Uterus (tissue), 2 donors: ENCODE data around the gene SH2D4B.

Experiments
- CTCF ChIP-seq, 4 experiments: fragments of 200-600 bp in 2 of 4; fragments of 450-650 bp in 2 of 4; sonication (generic) in 2 of 4; IDR thresholded peaks; one replicate each; pipeline ENCODE4 v1.5.1; 2016 to 2019; ENCODE audit warnings: antibody characterized with exemption in 4 of 4, mild to moderate bottlenecking in 2 of 4, moderate library complexity in 1 of 4
- POLR2A ChIP-seq, 2 donors: fragments of 450-650 bp; IDR thresholded peaks; one replicate each; pipeline ENCODE4 v1.6.1; 2016; ENCODE audit warnings: antibody characterized with exemption in 2 of 2, mild to moderate bottlenecking in 1 of 2, moderate library complexity in 1 of 2

- no peak for TF ChIP-seq CTCF (IDR thresholded peaks at IDR 0.05)
- TF ChIP-seq POLR2A (IDR thresholded peaks at IDR 0.05), result no peak
Observed at GRCh38 chr10:80589726-80590373, 52.1 kb downstream of the SH2D4B start.
